HG02840 (cell line): ENCODE results near the gene CDH9.

Experiments used
- ATAC-seq: cut with Tn5 transposase; IDR thresholded peaks from one replicate; pipeline ENCODE4 v1.9.1; 2021; ENCODE audit warnings: mild to moderate bottlenecking, moderate library complexity, moderate number of reproducible peaks; ENCODE audit not compliant: unreplicated experiment, low FRiP score

CDH9 gene

GRCh38 chr5:27038476-27038875 lies at the start of gene CDH9:
TSS of gene CDH9 (minus strand) at chr5:27038586. CDS start at chr5:26988333, 50,253 bp downstream.
- no peak for ATAC-seq

GRCh38 chr5:27087747-27088146 lies 49.4 kb upstream of the CDH9 start:
- ATAC-seq: no peak

GRCh38 chr5:27083449-27084415 lies 45.3 kb upstream of the CDH9 start:
- ATAC-seq: no peak

- no peak for ATAC-seq
Measured at GRCh38 chr5:27080147-27080546, 41.8 kb upstream of the CDH9 start.

- no peak for ATAC-seq
Measured at GRCh38 chr5:27062451-27062850, 24.1 kb upstream of the CDH9 start.

GRCh38 chr5:27048510-27048909 lies 10.1 kb upstream of the CDH9 start:
- ATAC-seq: no peak

GRCh38 chr5:27041372-27041771 lies 3.0 kb upstream of the CDH9 start:
- ATAC-seq: no peak

GRCh38 chr5:27034565-27034964 lies 3.8 kb downstream of the CDH9 start:
- no peak for ATAC-seq

GRCh38 chr5:27026801-27027200 lies 11.6 kb downstream of the CDH9 start:
- ATAC-seq: no peak

- ATAC-seq: no peak
Measured at GRCh38 chr5:27026063-27026462, 12.3 kb downstream of the CDH9 start.

- no peak for ATAC-seq
Measured at GRCh38 chr5:27021471-27021870, 16.9 kb downstream of the CDH9 start.

GRCh38 chr5:27020973-27021372 lies 17.4 kb downstream of the CDH9 start:
- no peak for ATAC-seq

GRCh38 chr5:27015758-27016157 lies 22.6 kb downstream of the CDH9 start:
- no peak for ATAC-seq

- ATAC-seq: no peak
Measured at GRCh38 chr5:27011274-27011673, 27.1 kb downstream of the CDH9 start.

- ATAC-seq: no peak
Measured at GRCh38 chr5:27010646-27011045, 27.7 kb downstream of the CDH9 start.

GRCh38 chr5:27009540-27009915 lies 28.9 kb downstream of the CDH9 start:
- no peak for ATAC-seq

- ATAC-seq: no peak
Measured at GRCh38 chr5:27008604-27009539, 29.5 kb downstream of the CDH9 start.

- no peak for ATAC-seq
Measured at GRCh38 chr5:27007121-27007520, 31.3 kb downstream of the CDH9 start.

GRCh38 chr5:26986985-26987384 lies 51.4 kb downstream of the CDH9 start:
- ATAC-seq: no peak

- ATAC-seq: no peak
Measured at GRCh38 chr5:26981750-26982149, 56.6 kb downstream of the CDH9 start.

GRCh38 chr5:26959290-26959689 lies 79.1 kb downstream of the CDH9 start:
- no peak for ATAC-seq
